ENCODE measurements around the gene BRSK1. TPM values are rescaled to one million over a fixed set of nuclear protein-coding genes. Genes with fewer than 3 reads are reported as not detected.

Gene BRSK1
- total RNA-seq: 10 to 100 TPM in 1 of 7 donors, 1 to 10 TPM in 6; 1.9 to 11.3 (median 4.8) TPM
- 1 to 10 TPM; 2.3 to 5.0 TPM for polyA plus RNA-seq
- long read RNA-seq, donor 1: 0 reads
- long read RNA-seq, donor 2: 0 reads
- long read RNA-seq, donor 3, partial matches to known transcripts: 1 of 2 reads
- long read RNA-seq, donor 3, other reads (novel, unspliced or antisense): 1 of 2 reads

DNA sequence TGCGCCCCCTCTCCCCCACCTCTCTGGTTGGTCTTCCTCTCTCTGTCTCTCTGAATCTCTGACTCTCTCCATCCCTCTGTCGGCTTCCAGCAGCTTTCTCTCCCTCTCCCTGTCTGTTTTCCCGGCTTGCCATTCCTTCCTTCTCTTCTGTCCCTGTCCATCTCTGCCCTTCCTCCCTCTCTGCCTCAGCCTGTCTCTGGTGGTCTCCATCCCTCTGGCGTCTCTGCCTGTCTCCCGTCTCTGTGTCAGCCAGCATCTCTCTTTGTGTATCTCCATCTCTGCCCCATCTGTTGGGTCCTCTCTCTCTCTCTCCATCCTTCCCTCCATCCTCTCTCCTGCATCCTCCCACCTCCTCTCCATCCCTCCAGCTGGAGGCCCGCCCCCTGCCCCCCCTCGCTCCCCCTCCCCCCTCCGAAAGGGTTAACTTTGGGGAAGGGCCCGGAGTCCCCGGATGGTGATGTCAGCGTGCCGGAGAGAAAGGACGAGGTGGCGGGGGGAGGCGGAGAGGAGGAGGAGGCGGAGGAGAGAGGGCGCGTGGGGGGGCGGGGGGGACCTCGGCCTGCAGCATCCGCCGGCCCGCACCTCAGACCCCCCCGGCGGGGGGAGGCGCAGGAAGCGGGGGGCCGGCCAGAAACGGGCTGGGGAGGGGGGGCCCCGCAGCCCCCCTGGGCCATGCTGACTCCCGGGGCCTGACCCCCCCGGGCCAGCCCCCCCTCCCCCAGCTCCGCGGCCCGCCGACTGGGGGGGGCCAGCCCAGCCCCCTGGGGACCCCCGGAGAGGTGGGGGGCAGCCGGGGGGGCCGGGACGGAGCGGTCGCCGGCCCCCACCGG lies at the start of gene BRSK1:
Gene BRSK1, plus strand, starts transcription at position 450 of the 830 bp plus-strand sequence. CDS start 446 bp downstream, outside the sequence.
- 3 to 6% (median 3%) methylated on average over 17 to 39 of the region's 44 CpGs for WGBS, 3 donors
- H3K27me3 ChIP-seq: no peaks in the 10 kb centered on the region
- peaks cover 7% of the 10 kb centered on the region for H3K4me1 ChIP-seq (ENCODE audit: insufficient read depth)
- H3K9me3 ChIP-seq: no peaks in the 10 kb centered on the region
- peak within 1 kb of the TSS; percentile 45 for H3K4me3 ChIP-seq
- intact Hi-C loops (cut with DNase I): loop anchor here in 2 of 4 donors (10.0 kb wide), 3 partner anchors 91 to 221 kb away; partner anchors contain the start of genes IL11 (in 1 of the 2) and TMEM190 (in 1 of the 2)
- peak in 3 of 5 donors; percentile 62 to 71 (median 67) for DNase-seq
- no peak for TF ChIP-seq EP300 (IDR thresholded peaks at IDR 0.05)
- TF ChIP-seq, protein P1, sequence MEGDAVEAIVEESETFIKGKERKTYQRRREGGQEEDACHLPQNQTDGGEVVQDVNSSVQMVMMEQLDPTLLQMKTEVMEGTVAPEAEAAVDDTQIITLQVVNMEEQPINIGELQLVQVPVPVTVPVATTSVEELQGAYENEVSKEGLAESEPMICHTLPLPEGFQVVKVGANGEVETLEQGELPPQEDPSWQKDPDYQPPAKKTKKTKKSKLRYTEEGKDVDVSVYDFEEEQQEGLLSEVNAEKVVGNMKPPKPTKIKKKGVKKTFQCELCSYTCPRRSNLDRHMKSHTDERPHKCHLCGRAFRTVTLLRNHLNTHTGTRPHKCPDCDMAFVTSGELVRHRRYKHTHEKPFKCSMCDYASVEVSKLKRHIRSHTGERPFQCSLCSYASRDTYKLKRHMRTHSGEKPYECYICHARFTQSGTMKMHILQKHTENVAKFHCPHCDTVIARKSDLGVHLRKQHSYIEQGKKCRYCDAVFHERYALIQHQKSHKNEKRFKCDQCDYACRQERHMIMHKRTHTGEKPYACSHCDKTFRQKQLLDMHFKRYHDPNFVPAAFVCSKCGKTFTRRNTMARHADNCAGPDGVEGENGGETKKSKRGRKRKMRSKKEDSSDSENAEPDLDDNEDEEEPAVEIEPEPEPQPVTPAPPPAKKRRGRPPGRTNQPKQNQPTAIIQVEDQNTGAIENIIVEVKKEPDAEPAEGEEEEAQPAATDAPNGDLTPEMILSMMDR (IDR thresholded peaks at IDR 0.05): no peak
- no peak for TF ChIP-seq POLR2A (IDR thresholded peaks at IDR 0.05)
- H3K36me3 ChIP-seq: no peaks in the 10 kb centered on the region
- H3K27ac ChIP-seq: peak within 1 kb of the TSS in 1 of 2 donors; percentile 91

DNA sequence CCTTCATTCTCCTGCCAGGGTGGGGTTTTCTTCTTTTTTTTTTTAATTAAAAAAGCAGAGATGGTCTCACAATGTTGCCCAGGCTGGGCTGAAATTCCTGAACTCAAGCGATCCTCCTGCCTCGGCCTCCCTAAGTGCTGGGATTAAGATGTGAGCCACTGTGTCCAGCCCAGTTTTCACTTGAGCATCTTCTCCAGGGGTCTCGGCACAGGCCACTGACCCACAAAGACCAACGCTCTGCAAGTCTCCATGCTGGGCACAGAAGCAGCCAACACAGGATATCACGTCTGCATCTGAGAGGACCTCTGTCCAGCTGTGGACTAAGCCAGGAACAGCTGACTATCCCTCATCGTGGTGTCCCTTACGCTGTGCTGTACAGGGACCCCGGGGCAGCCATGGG lies 45.8 kb upstream of the BRSK1 start:
- intact Hi-C loops (cut with DNase I): no loop called here
- Histone ChIP-seq H3K4me3 (no peak overlapping the region), H3K36me3 (no peaks in the 10 kb centered on the region), H3K9me3 (no peaks in the 10 kb centered on the region), H3K27me3 (no peaks in the 10 kb centered on the region), H3K4me1 (ENCODE audit: insufficient read depth) (no peaks in the 10 kb centered on the region), H3K27ac (no peak overlapping the region)
- no peak for DNase-seq
- no peak for TF ChIP-seq EP300 (IDR thresholded peaks at IDR 0.05)
- TF ChIP-seq, protein P1 (IDR thresholded peaks at IDR 0.05): no peak
- TF ChIP-seq POLR2A (IDR thresholded peaks at IDR 0.05): no peak
- 87 to 93% (median 90%) methylated on average over 8 of the region's 8 CpGs for WGBS, 3 donors

DNA sequence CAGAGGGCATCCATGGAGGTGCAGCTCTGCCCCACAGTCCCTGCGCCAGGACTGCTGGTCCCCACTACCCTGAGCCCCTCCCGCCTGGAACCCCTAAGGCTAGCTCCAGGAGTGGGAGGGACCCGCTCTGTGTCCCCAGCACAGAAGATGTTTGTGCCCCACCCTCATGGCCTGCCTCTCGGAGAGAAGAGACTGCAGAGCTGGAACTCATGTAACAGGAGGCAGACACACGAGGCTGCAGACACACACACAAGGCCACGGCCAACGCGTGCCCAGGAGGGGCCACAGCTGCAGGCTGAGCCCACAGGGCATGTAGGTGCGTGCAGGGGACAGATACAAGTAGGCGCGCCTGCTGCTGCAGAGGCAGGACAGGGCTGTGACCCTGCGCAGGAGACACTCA lies 44.8 kb upstream of the BRSK1 start:
- Histone ChIP-seq H3K27me3 (no peaks in the 10 kb centered on the region), H3K4me3 (no peak overlapping the region), H3K9me3 (no peaks in the 10 kb centered on the region), H3K27ac (no peak overlapping the region), H3K4me1 (ENCODE audit: insufficient read depth) (no peaks in the 10 kb centered on the region), H3K36me3 (no peaks in the 10 kb centered on the region)
- 87 to 95% (median 94%) methylated on average over 12 of the region's 12 CpGs for WGBS, 3 donors
- TF ChIP-seq POLR2A (IDR thresholded peaks at IDR 0.05) (no peak), EP300 (IDR thresholded peaks at IDR 0.05) (no peak)
- TF ChIP-seq, protein P1 (IDR thresholded peaks at IDR 0.05): no peak
- intact Hi-C loops (cut with DNase I): no loop called here
- DNase-seq: no peak

DNA sequence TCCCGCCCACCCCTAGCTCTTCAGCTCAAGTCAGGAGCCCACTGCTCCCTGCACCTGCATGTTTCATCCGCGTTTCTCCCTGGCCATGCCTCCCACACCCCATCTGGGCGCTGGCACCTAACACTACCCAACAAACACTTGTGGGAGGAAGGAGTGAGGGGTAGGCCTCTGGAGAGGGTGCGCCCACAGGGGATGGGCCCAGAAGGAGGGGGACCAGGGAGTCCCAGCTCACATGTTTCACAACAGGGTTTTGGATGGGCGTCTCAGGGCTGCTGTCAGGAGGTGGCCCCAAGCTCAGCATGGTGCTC lies 43.1 kb upstream of the BRSK1 start:
- H3K4me3 ChIP-seq: no peak overlapping the region
- no peaks in the 10 kb centered on the region for H3K27me3 ChIP-seq
- H3K27ac ChIP-seq: no peak overlapping the region
- intact Hi-C loops (cut with DNase I): no loop called here
- H3K9me3 ChIP-seq: no peaks in the 10 kb centered on the region
- H3K4me1 ChIP-seq (ENCODE audit: insufficient read depth): no peaks in the 10 kb centered on the region
- WGBS, 3 donors: 87 to 94% (median 89%) methylated on average over 6 of the region's 6 CpGs
- TF ChIP-seq EP300 (IDR thresholded peaks at IDR 0.05) (no peak), POLR2A (IDR thresholded peaks at IDR 0.05) (no peak)
- TF ChIP-seq, protein P1 (IDR thresholded peaks at IDR 0.05): no peak
- no peak for DNase-seq
- H3K36me3 ChIP-seq: no peaks in the 10 kb centered on the region
